GM21619 (cell line): ENCODE measurements around the gene TSFM.

Experiments
- ATAC-seq: cut with Tn5 transposase; IDR thresholded peaks from one replicate; pipeline ENCODE4 v1.9.1; 2021; ENCODE audit not compliant: unreplicated experiment

TSFM gene

DNA sequence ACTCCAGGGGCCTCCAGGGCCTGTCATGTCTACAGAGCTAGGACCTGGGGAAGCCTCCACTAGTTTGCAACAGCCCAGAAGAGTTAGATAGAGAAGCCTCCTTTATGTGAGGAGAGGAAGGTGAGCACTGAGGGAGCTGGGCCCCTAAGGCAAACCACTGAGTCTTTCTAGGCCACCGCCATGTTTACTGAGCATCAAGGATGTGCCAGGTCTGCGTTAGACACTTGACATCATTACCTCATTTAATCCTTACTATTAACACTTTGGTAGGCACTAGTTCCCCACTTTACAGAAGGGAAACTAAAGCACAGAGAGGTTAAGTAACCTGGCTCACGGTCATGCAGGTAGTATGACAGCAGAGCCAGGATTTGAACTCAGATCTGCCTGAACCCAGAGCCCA is 51.1 kb downstream of the TSFM start:
- ATAC-seq, result no peak

- no peak for ATAC-seq
Measured at GRCh38 chr12:57834086-57834876, 51.7 kb downstream of the TSFM start.

GRCh38 chr12:57835366-57836288 is 53.0 kb downstream of the TSFM start:
- ATAC-seq, result no peak

GRCh38 chr12:57836442-57837375 is 54.1 kb downstream of the TSFM start:
- ATAC-seq, result peak; percentile 55

DNA sequence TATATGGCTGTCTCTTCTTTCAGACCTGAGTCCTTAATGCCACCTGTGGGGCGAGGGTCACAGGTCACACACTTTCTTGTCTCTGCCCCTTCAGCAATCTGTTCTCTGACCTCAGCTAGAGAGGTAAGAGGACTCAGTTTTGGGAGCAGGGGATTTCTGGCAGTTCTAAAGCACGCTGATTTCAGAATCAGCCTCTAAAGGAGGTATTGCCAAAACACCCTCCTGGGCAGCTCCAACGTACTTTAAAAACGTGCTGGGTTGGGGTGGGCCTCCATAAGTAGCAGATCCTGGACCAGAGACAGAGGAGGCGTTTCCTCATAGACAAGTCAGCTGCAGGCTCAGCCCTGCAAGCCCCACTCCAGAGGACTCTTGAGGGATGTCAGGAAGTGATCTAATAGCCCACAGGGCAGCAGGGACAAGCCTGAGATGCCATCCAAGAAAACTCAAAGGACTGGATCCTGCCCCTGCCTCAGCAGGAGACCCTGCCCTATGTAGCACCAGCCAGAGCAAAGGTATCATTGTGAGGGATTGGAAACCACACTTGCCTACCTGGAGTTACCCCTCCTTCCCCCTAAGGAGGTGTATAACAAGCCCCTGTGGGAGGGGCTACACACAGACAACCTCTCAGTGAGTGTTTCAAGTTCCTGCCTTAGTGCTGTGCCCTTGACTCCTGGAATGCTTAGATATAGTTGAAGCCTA is 55.4 kb downstream of the TSFM start:
- ATAC-seq, result no peak

DNA sequence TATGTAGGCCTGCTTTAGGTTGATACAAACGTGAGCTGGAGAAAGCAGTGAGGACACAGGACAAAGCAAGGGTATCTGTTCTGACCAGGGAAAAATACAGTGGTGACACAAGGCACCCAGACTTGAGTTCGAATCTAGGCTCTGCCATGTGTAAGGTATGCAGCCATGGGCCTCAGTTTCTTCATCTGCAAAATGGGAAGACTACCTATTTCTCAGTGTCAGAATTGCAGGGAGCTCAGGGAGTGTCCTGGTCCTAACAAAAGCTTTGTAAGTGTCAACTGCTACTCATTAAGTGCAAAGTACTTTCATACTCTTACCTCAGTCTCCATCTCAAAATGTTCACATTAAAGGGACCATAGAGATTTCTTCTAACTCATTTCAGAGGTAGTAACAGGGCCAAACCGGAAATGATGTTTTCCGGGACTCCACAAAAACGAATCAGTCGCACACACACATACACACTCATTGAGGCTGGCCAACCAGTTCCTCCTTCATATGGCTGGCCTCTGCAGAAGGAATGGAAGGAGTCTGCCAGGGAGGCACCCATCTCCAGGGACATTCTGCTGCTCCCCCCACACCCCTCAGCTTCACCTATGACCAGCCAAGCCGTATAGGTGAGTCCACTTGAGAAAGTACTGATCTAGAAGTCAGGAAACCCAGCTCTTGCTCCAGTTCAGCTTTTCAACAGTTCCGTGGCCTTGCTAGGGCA is 56.2 kb downstream of the TSFM start:
- peak; percentile 25 for ATAC-seq

GRCh38 chr12:57839996-57840395 is 57.4 kb downstream of the TSFM start:
- ATAC-seq, result no peak

- no peak for ATAC-seq
Measured at GRCh38 chr12:57840726-57841125, 58.1 kb downstream of the TSFM start.

GRCh38 chr12:57841445-57841844 is 58.9 kb downstream of the TSFM start:
- ATAC-seq, result no peak

GRCh38 chr12:57842342-57843294 is 60.0 kb downstream of the TSFM start:
- no peak for ATAC-seq

GRCh38 chr12:57844709-57845477 is 62.3 kb downstream of the TSFM start:
- peak; percentile 10 for ATAC-seq

DNA sequence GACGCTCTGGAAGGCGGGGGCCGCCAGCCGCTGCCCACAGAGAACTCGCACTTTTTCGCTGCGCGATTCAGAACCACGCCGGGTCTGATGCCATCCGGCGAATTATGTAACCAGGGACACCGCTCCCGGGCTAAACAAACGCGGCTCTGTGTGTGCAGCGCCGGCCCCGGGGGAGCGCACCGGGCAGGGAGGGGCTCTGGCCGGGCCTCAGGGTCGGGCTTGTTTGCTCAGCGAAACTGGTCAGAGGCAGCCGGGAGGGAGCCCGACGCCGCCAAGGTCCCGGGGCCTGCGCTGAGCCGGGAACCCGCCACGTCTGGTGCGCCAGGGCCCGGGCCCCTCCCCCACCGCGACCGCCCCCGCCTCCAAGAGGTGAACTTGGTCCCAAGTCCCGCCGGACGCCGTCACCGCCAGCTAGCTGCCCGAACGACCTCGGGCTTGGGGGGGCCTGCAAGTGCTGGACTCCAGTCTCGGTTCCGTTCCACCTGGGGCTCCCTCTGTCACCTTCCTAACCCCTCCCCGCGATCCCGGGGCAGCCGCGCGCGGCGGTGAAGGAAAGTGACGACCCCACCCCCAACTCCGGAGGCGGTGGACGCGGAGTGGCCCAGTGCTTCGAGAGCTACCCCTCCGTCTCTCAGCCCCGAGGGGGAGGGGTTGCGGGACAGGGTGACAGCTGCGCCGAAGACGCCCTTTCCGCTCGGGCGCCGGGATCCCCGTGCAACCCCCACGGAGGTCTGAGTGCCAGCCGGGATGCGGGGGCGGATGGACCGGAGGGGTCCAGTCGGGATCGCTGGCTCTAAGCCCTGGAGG is 63.1 kb downstream of the TSFM start:
- ATAC-seq, result peak; percentile 30

- ATAC-seq, result peak; percentile 6
Measured at GRCh38 chr12:57846285-57846576, 63.6 kb downstream of the TSFM start.

DNA sequence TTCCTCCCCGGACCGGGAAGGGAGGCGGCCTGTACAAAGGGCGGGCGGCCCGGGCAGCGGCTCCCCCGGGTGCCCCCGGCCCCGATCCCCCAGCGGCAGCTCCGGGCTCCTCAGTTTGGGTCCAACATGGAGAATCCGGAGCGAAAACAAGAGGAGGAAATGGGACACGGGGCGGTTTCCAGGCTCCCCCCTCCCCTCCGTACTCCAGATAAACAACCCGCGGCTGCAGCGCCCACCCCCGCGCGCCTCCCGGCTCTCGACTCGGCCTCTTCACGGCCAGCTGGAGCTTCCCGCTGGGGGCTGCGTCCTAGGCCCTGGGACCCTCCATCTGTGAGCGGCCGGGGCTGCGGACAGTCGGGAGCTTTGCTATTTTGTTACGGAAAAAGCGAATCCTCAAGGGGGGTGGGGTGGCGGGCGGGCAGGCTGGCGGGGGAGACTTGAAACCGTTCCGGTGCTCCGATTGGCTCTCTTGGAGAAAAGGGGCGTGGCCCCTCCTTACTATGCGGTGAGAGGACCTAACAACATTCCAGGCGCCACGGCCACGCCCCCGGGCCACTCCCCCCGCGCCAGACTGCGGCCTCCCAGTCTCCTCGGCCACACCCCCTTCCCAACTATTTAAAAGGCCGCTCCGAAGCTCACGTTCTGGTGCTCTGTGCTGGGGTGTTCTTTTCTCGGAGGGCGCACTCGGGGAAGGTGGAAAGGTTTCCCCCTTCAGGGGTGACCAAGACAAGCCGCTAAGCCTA is 64.2 kb downstream of the TSFM start, which contains the start of gene CTDSP2:
TSS of gene CTDSP2 (minus strand) at position 153 of the 743 bp plus-strand sequence. CDS start 294 bp downstream, outside the sequence.
- peak; percentile 46 for ATAC-seq
